Esophagus muscularis mucosa (tissue), 4 donors: Measurements from ENCODE around the gene DPF1. TPM values are rescaled to one million over a fixed set of nuclear protein-coding genes. Genes with fewer than 3 reads are reported as not detected.

Experiments
- DNase-seq: peaks from one replicate; pipeline ENCODE4 v3.0.0-alpha.2; 2017; ENCODE audit errors: extremely low spot score
- H3K27ac ChIP-seq, 4 donors: fragments of 200-600 bp; sonication (generic); replicated peaks in 1 of 4; 1 replicate in 3 of 4; 2 replicates in 1 of 4; pipeline ENCODE4 v1.5.1; 2016 to 2019; ENCODE audit warnings: mild to moderate bottlenecking in 1 of 4
- H3K27me3 ChIP-seq, 4 donors: fragments of 200-600 bp; sonication (generic); one replicate each; pipeline versions ENCODE4 v1.5.1 to v1.6.0; 2016 to 2019
- H3K36me3 ChIP-seq, 4 donors: fragments of 200-600 bp; sonication (generic); one replicate each; pipeline ENCODE4 v1.5.1; 2016 to 2019
- H3K4me1 ChIP-seq, 4 donors: fragments of 200-600 bp; sonication (generic); one replicate each; pipeline ENCODE4 v1.5.1; 2016 to 2019
- H3K4me3 ChIP-seq, 4 donors: fragments of 200-600 bp; sonication (generic); 1 replicate in 2 of 4; 2 replicates in 2 of 4; pipeline ENCODE4 v1.5.1; 2016 to 2019; ENCODE audit warnings: mild to moderate bottlenecking in 4 of 4, moderate library complexity in 1 of 4
- H3K9me3 ChIP-seq, 4 donors: fragments of 200-600 bp; sonication (generic); 1 replicate in 3 of 4; 2 replicates in 1 of 4; pipeline ENCODE4 v1.5.1; 2016 to 2019
- EP300 ChIP-seq: sonication (generic); formaldehyde crosslinking; IDR thresholded peaks from one replicate; pipeline ENCODE4 v1.6.1; 2017; ENCODE audit warnings: antibody characterized with exemption
- POLR2A ChIP-seq: fragments of 450-650 bp; IDR thresholded peaks from one replicate; pipeline ENCODE4 v1.6.1; 2017; ENCODE audit warnings: antibody characterized with exemption, moderate library complexity, mild to moderate bottlenecking, low read depth
- POLR2AphosphoS5 ChIP-seq, 2 donors: sonication (generic); formaldehyde crosslinking; IDR thresholded peaks; one replicate each; pipeline ENCODE4 v1.6.1; 2017; ENCODE audit warnings: antibody characterized with exemption in 2 of 2
- WGBS: methylation state at CpG from one replicate; pipeline ENCODE4 v1.1.5; 2018; 5-methylcytosine and 5-hydroxymethylcytosine counted together
- intact Hi-C: fragments of 100-400 bp; cut with DNase I; formaldehyde crosslinking; loops from one replicate; pipeline ENCODE4 v1.15.1; 2023
- total RNA-seq, 4 donors: library from RNA; depleted of rRNA; stranded (reverse); fragments of >200 nt; gene quantifications; one replicate each; pipeline versions ENCODE4 v1.1.0 to v1.2.1, GENCODE V29; 2016
- TF ChIP-seq, protein P1 (sequence below), 3 experiments: fragments of 200-600 bp in 2 of 3; fragments of 450-650 bp in 1 of 3; sonication (generic) in 2 of 3; IDR thresholded peaks; one replicate each; pipeline ENCODE4 v1.5.1; 2017 to 2019; ENCODE audit warnings: antibody characterized with exemption in 3 of 3, mild to moderate bottlenecking in 2 of 3, moderate library complexity in 1 of 3

Gene DPF1
- total RNA-seq, 4 donors from 2014 or later = 0.17 to 0.83 TPM; not detected in 2

GRCh38 chr19:38223119-38223523 lies 901 bp downstream of the DPF1 start:
- intact Hi-C loops = no loop called here
- peaks cover 11 to 15% (median 13%) of the 10 kb centered on the region in 4 donors for H3K4me1 ChIP-seq
- no peaks in the 10 kb centered on the region for H3K9me3 ChIP-seq
- no peaks in the 10 kb centered on the region for H3K36me3 ChIP-seq
- 92% methylated on average over 3 of the region's 3 CpGs for WGBS
- TF ChIP-seq POLR2A (no peak), EP300 (no peak), POLR2AphosphoS5 (IDR thresholded peaks at IDR 0.05) (no peak)
- TF ChIP-seq, protein P1, sequence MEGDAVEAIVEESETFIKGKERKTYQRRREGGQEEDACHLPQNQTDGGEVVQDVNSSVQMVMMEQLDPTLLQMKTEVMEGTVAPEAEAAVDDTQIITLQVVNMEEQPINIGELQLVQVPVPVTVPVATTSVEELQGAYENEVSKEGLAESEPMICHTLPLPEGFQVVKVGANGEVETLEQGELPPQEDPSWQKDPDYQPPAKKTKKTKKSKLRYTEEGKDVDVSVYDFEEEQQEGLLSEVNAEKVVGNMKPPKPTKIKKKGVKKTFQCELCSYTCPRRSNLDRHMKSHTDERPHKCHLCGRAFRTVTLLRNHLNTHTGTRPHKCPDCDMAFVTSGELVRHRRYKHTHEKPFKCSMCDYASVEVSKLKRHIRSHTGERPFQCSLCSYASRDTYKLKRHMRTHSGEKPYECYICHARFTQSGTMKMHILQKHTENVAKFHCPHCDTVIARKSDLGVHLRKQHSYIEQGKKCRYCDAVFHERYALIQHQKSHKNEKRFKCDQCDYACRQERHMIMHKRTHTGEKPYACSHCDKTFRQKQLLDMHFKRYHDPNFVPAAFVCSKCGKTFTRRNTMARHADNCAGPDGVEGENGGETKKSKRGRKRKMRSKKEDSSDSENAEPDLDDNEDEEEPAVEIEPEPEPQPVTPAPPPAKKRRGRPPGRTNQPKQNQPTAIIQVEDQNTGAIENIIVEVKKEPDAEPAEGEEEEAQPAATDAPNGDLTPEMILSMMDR (IDR thresholded peaks at IDR 0.05) = no peak
- no peak overlapping the region for H3K4me3 ChIP-seq
- DNase-seq = no peak
- peaks cover 2 to 96% (median 58%) of the 10 kb centered on the region in 4 donors for H3K27me3 ChIP-seq
- H3K27ac ChIP-seq = no peak overlapping the region

DNA sequence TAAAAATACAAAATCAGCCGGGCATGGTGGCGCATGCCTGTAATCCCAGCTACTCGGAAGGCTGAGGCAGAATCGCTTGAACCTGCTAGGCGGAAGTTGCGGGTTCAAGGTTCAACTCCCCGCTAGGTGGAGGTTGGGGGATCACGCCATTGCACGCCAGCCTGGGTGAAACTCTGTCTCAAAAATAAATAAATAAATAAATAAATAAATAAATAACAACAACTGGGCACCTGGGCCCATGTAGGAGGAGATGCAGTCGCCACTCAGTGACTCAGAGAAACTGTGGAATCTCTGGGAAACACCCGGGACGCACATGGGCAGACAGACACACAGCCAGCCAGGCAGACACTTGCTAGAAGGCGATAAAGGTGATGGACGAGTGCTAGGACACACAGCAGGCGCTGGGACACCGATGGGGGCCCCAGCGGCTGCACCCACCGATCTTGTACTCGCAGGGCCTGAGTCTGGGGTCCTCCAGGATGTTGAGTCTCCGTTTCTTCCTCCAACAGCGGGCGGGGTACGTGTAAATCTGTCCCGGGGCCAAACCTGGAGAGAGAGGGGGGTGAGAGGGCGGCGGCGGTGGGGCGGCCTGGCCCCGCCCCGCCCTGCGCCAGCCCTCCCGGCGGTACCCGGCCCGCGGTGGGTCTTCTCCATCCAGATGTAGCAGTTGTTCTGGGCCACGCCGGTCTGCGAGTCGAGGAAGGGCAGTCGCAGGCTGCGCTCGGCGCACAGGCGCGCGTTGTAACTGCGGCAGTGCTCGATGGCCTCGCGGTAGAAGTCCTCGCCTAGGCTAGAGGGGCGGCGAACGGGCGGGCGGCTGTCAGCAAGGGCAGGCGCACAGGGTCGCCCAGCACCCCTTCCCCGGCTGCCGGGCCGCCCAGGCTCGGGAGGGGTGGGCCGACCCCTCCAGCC lies 1.8 kb downstream of the DPF1 start:
- no peak for DNase-seq
- TF ChIP-seq EP300 = no peak
- TF ChIP-seq POLR2A = no peak
- TF ChIP-seq POLR2AphosphoS5 (IDR thresholded peaks at IDR 0.05) = no peak
- TF ChIP-seq, protein P1 (IDR thresholded peaks at IDR 0.05) = no peak
- Histone ChIP-seq H3K36me3 (no peaks in the 10 kb centered on the region), H3K27me3 (peaks cover 0 to 96% (median 49%) of the 10 kb centered on the region in 4 donors), H3K4me1 (peaks cover 9 to 11% (median 11%) of the 10 kb centered on the region in 4 donors), H3K27ac (no peak overlapping the region), H3K4me3 (no peak overlapping the region), H3K9me3 (no peaks in the 10 kb centered on the region)
- 62% methylated on average over 47 of the region's 64 CpGs for WGBS
- intact Hi-C loops = no loop called here

GRCh38 chr19:38221421-38221820 lies 2.6 kb downstream of the DPF1 start:
- peaks cover 0 to 96% (median 42%) of the 10 kb centered on the region in 4 donors for H3K27me3 ChIP-seq
- WGBS = 94% methylated on average over 6 of the region's 6 CpGs
- no peaks in the 10 kb centered on the region for H3K9me3 ChIP-seq
- intact Hi-C loops = no loop called here
- peaks cover 9 to 11% (median 11%) of the 10 kb centered on the region in 4 donors for H3K4me1 ChIP-seq
- DNase-seq = no peak
- H3K27ac ChIP-seq = no peak overlapping the region
- no peaks in the 10 kb centered on the region for H3K36me3 ChIP-seq
- no peak overlapping the region for H3K4me3 ChIP-seq
- no peak for TF ChIP-seq POLR2A
- TF ChIP-seq POLR2AphosphoS5 (IDR thresholded peaks at IDR 0.05) = no peak
- TF ChIP-seq EP300 = no peak
- TF ChIP-seq, protein P1 (IDR thresholded peaks at IDR 0.05) = no peak

- intact Hi-C loops = no loop called here
- DNase-seq = no peak
- Histone ChIP-seq H3K27ac (no peak overlapping the region), H3K4me1 (peaks cover 6 to 8% (median 8%) of the 10 kb centered on the region in 4 donors), H3K9me3 (no peaks in the 10 kb centered on the region), H3K36me3 (no peaks in the 10 kb centered on the region), H3K4me3 (no peak overlapping the region), H3K27me3 (peaks cover 0 to 96% (median 21%) of the 10 kb centered on the region in 4 donors)
- 94% methylated on average over 9 of the region's 10 CpGs for WGBS
- TF ChIP-seq, protein P1 (IDR thresholded peaks at IDR 0.05) = no peak
- no peak for TF ChIP-seq POLR2AphosphoS5 (IDR thresholded peaks at IDR 0.05)
- TF ChIP-seq EP300 = no peak
- TF ChIP-seq POLR2A = no peak
Measured at GRCh38 chr19:38219221-38219620, 4.8 kb downstream of the DPF1 start.
